HG02981 (cell line): ENCODE results near the gene EXOSC9.
"Not testable (repeated sequence)": the region's sequence is repeated elsewhere in the genome, so short reads cannot be mapped to it uniquely, and the experiment has no call there.

Source experiments
- ATAC-seq: cut with Tn5 transposase; IDR thresholded peaks from one replicate; pipeline ENCODE4 v1.9.1; 2021; ENCODE audit warnings: mild to moderate bottlenecking, moderate library complexity; ENCODE audit not compliant: unreplicated experiment

EXOSC9 gene

GRCh38 chr4:121800961-121801714, at the start of gene EXOSC9:
EXOSC9 (plus strand) TSS chr4:121801323; CDS start chr4:121801425, 102 bp downstream.
- ATAC-seq, result peak; percentile 76

GRCh38 chr4:121752142-121752541, 49.0 kb upstream of the EXOSC9 start:
- ATAC-seq, result not testable (repeated sequence)

- ATAC-seq, result no peak
Measured at GRCh38 chr4:121758925-121759568, 42.1 kb upstream of the EXOSC9 start.

GRCh38 chr4:121760205-121760604, 40.9 kb upstream of the EXOSC9 start:
- ATAC-seq, result no peak

- ATAC-seq, result no peak
Measured at GRCh38 chr4:121764303-121764701, 36.8 kb upstream of the EXOSC9 start.

- ATAC-seq, result no peak
Measured at GRCh38 chr4:121764702-121765367, 36.3 kb upstream of the EXOSC9 start, which contains the start of gene SMIM43. SMIM43 (minus strand) TSS chr4:121765164; CDS start chr4:121765105, 59 bp downstream.

- ATAC-seq, result no peak
Measured at GRCh38 chr4:121765368-121765705, 35.8 kb upstream of the EXOSC9 start.

GRCh38 chr4:121765971-121766538, 35.1 kb upstream of the EXOSC9 start:
- ATAC-seq, result no peak

- ATAC-seq, result no peak
Measured at GRCh38 chr4:121767166-121767565, 34.0 kb upstream of the EXOSC9 start.

GRCh38 chr4:121769341-121769740, 31.8 kb upstream of the EXOSC9 start:
- no peak for ATAC-seq

- no peak for ATAC-seq
Measured at GRCh38 chr4:121771869-121772268, 29.3 kb upstream of the EXOSC9 start.

GRCh38 chr4:121773883-121774282, 27.2 kb upstream of the EXOSC9 start:
- ATAC-seq, result no peak

GRCh38 chr4:121776610-121777401, 24.3 kb upstream of the EXOSC9 start:
- no peak for ATAC-seq

- ATAC-seq, result no peak
Measured at GRCh38 chr4:121777625-121778024, 23.5 kb upstream of the EXOSC9 start.

GRCh38 chr4:121778991-121779628, 22.0 kb upstream of the EXOSC9 start:
- no peak for ATAC-seq

- no peak for ATAC-seq
Measured at GRCh38 chr4:121783210-121783609, 17.9 kb upstream of the EXOSC9 start.

- ATAC-seq, result no peak
Measured at GRCh38 chr4:121784401-121784800, 16.7 kb upstream of the EXOSC9 start.

GRCh38 chr4:121784975-121785374, 16.1 kb upstream of the EXOSC9 start:
- ATAC-seq, result no peak

GRCh38 chr4:121785479-121785878, 15.6 kb upstream of the EXOSC9 start:
- no peak for ATAC-seq

- no peak for ATAC-seq
Measured at GRCh38 chr4:121786221-121786620, 14.9 kb upstream of the EXOSC9 start.
